Measurements from ENCODE around the gene DNHD1. TPM values are rescaled to one million over a fixed set of nuclear protein-coding genes. Genes with fewer than 3 reads are reported as not detected.
A peak's percentile ranks its signal among the peaks of the same experiment; 100 is the strongest.

Gene DNHD1
- total RNA-seq, 1 donor from 2014 or later: 4.7 TPM

DNA sequence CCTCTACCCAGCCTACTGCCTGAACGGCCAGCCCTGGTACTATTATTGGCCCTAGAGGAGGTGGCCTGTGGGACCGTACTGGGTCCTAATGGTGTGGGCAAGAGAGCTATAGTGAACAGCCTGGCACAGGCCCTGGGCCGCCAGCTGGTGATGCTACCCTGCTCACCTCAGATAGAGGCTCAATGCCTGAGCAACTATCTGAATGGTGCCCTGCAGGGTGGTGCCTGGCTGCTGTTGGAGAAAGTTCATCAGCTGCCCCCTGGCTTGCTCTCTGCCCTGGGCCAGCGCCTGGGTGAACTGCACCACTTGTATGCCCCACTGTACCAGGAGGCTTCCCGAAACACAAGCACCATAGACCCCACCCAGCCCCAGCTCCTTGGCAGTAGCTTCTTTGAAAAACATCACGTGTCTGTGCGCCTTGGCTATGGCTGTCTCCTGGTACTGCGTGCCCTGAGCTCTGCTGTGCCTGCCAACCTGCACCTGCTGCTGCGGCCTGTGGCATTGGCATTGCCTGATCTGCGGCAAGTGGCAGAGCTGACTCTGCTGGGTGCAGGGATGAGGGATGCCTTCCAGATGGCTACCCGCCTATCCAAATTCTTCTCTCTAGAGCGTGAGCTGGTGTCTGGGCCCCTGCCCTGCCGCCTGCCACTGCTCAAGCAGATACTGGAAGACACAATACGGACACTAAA, 49.0 kb downstream of the DNHD1 start:
- H3K4me1 ChIP-seq (ENCODE audit: control insufficient read depth in 3 of 3, insufficient read depth in 3 of 3, low read length in 3 of 3): peaks cover 13 to 27% (median 20%) of the 10 kb centered on the region in 3 donors
- H3K36me3 ChIP-seq (ENCODE audit: control insufficient read depth in 3 of 3, insufficient read depth in 3 of 3, low read length in 3 of 3): peaks cover 8 to 13% (median 11%) of the 10 kb centered on the region in 3 donors
- H3K4me3 ChIP-seq (ENCODE audit: low read length in 3 of 3): peak overlapping the region in 2 of 3 donors; percentile 23 to 29
- H3K27me3 ChIP-seq (ENCODE audit: control insufficient read depth in 3 of 3, insufficient read depth in 3 of 3, low read length in 3 of 3): no peaks in the 10 kb centered on the region
- H3K9me3 ChIP-seq (ENCODE audit: control insufficient read depth in 3 of 3, low read length in 3 of 3): no peaks in the 10 kb centered on the region
- peak overlapping the region; percentile 61 for H3K27ac ChIP-seq (ENCODE audit: low read depth, low read length)
- peak overlapping the region in 1 of 3 donors; percentile 70 for H3K9ac ChIP-seq (ENCODE audit: low read depth in 1 of 3, low read length in 3 of 3)

DNA sequence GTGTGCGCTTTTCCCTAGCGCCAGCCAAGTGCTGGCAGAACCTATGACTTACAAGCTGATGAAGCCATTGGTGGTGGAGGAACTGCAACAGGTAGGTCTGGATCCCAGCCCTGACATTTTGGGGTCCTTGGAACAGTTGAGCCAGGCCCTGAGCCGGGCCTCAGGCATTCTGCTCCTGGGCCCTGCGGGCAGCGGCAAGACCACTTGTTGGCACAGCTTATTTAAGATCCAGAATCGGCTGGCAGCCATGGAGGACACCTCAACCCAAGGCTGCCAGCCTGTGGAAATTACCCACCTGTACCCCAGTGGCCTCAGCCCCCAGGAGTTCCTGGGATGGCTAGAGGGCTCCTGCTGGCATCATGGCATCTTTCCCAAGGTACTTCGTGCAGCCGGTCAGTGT, 49.7 kb downstream of the DNHD1 start:
- H3K36me3 ChIP-seq (ENCODE audit: control insufficient read depth in 3 of 3, insufficient read depth in 3 of 3, low read length in 3 of 3): peaks cover 8 to 13% (median 11%) of the 10 kb centered on the region in 3 donors

DNA sequence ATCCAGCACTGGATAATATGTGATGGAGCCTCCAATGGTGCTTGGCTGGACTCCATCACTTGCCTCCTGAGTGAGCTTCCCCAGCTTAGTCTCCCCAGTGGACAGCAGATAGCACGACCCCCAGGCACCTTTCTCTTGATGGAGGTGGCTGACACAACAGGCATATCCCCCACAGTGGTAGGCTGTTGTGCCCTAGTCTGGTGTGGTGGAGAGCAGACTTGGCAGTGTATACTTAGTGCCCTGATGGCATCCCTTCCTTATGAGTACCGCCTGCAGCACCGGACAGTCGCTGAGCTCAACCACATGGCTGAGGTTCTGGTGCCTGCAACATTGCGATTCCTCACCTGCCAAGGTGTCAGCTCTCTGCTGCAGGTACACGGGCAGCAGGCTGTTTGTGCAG, 50.1 kb downstream of the DNHD1 start:
- no peaks in the 10 kb centered on the region for H3K9me3 ChIP-seq (ENCODE audit: control insufficient read depth in 3 of 3, low read length in 3 of 3)
- no peaks in the 10 kb centered on the region for H3K27me3 ChIP-seq (ENCODE audit: control insufficient read depth in 3 of 3, insufficient read depth in 3 of 3, low read length in 3 of 3)
- H3K4me3 ChIP-seq (ENCODE audit: low read length in 3 of 3): no peak overlapping the region
- H3K9ac ChIP-seq (ENCODE audit: low read depth in 1 of 3, low read length in 3 of 3): no peak overlapping the region
- H3K4me1 ChIP-seq (ENCODE audit: control insufficient read depth in 3 of 3, insufficient read depth in 3 of 3, low read length in 3 of 3): peaks cover 13 to 27% (median 20%) of the 10 kb centered on the region in 3 donors
- H3K27ac ChIP-seq (ENCODE audit: low read depth, low read length): no peak overlapping the region
- H3K36me3 ChIP-seq (ENCODE audit: control insufficient read depth in 3 of 3, insufficient read depth in 3 of 3, low read length in 3 of 3): peaks cover 8 to 13% (median 11%) of the 10 kb centered on the region in 3 donors

More for the DNA sequence above, 49.7 kb downstream of the DNHD1 start:
- Histone ChIP-seq H3K4me1 (ENCODE audit: control insufficient read depth in 3 of 3, insufficient read depth in 3 of 3, low read length in 3 of 3) (peaks cover 13 to 27% (median 20%) of the 10 kb centered on the region in 3 donors), H3K9ac (ENCODE audit: low read depth in 1 of 3, low read length in 3 of 3) (peak overlapping the region in 1 of 3 donors; percentile 70), H3K9me3 (ENCODE audit: control insufficient read depth in 3 of 3, low read length in 3 of 3) (no peaks in the 10 kb centered on the region), H3K4me3 (ENCODE audit: low read length in 3 of 3) (peak overlapping the region in 2 of 3 donors; percentile 23 to 29), H3K27me3 (ENCODE audit: control insufficient read depth in 3 of 3, insufficient read depth in 3 of 3, low read length in 3 of 3) (no peaks in the 10 kb centered on the region), H3K27ac (ENCODE audit: low read depth, low read length) (no peak overlapping the region)

DNA sequence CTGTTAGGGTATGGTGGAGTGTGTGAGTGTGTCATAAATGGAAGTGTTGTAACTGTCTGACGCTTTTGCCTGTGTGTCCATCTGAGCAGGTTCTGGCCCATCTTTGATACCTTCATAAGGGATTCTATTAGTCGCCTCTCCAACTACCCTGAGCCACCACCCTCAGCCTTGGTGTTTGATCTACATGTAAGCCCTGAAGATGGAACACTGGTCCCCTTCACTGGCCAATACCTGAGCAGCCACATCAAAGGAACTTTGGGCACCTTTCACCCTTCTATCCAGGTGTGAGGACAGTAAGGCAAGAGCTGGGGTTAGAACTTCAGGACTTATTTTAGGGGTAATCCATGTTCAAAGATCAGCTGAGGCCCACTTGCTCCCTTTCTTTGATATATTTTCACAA, 51.0 kb downstream of the DNHD1 start:
- Histone ChIP-seq H3K9ac (ENCODE audit: low read depth in 1 of 3, low read length in 3 of 3) (no peak overlapping the region), H3K27me3 (ENCODE audit: control insufficient read depth in 3 of 3, insufficient read depth in 3 of 3, low read length in 3 of 3) (no peaks in the 10 kb centered on the region), H3K36me3 (ENCODE audit: control insufficient read depth in 3 of 3, insufficient read depth in 3 of 3, low read length in 3 of 3) (peaks cover 8 to 13% (median 11%) of the 10 kb centered on the region in 3 donors), H3K4me3 (ENCODE audit: low read length in 3 of 3) (no peak overlapping the region), H3K9me3 (ENCODE audit: control insufficient read depth in 3 of 3, low read length in 3 of 3) (no peaks in the 10 kb centered on the region), H3K4me1 (ENCODE audit: control insufficient read depth in 3 of 3, insufficient read depth in 3 of 3, low read length in 3 of 3) (peaks cover 13 to 27% (median 20%) of the 10 kb centered on the region in 3 donors), H3K27ac (ENCODE audit: low read depth, low read length) (no peak overlapping the region)

DNA sequence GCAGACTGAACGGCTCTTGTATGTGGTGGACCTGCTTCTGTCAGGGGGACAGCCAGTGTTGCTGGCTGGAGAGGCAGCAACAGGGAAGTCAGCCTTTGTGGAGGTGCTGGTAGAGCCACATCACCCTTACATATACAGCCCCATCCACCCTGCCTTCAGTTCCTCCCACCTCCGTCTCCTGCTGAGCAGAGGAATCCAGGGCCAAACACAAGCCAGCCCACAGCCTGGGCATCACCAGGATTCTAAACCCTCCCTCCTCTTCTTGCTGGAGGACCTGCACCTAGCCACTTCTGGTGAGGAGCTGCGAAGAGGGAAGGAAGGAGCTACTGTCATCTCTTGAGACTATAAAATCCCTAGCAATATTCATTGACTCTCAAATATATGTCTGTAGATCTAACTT, 51.6 kb downstream of the DNHD1 start:
- Histone ChIP-seq H3K9me3 (ENCODE audit: control insufficient read depth in 3 of 3, low read length in 3 of 3) (no peaks in the 10 kb centered on the region), H3K9ac (ENCODE audit: low read depth in 1 of 3, low read length in 3 of 3) (no peak overlapping the region), H3K27me3 (ENCODE audit: control insufficient read depth in 3 of 3, insufficient read depth in 3 of 3, low read length in 3 of 3) (no peaks in the 10 kb centered on the region), H3K4me3 (ENCODE audit: low read length in 3 of 3) (no peak overlapping the region), H3K27ac (ENCODE audit: low read depth, low read length) (no peak overlapping the region), H3K4me1 (ENCODE audit: control insufficient read depth in 3 of 3, insufficient read depth in 3 of 3, low read length in 3 of 3) (peaks cover 13 to 27% (median 20%) of the 10 kb centered on the region in 3 donors), H3K36me3 (ENCODE audit: control insufficient read depth in 3 of 3, insufficient read depth in 3 of 3, low read length in 3 of 3) (peaks cover 8 to 13% (median 11%) of the 10 kb centered on the region in 3 donors)

DNA sequence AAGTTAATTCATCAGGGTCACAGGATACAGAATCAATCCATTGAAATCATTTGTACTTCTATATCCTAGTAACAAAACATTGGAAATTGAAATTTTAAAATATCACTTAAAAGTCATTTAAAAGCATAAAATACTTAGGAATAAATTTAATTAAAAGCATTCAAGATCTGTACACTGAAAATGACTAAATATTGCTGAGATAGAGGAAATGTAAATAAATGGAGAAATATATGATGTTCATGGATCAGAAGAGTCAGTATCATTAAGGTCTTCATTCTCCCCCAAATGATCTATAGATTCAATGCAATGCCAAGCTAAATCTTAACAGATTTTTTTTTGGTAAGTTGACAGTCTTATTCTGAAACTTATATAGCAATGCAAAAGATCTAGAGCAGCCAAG, 56.6 kb downstream of the DNHD1 start:
- Histone ChIP-seq H3K9me3 (ENCODE audit: control insufficient read depth in 3 of 3, low read length in 3 of 3) (no peaks in the 10 kb centered on the region), H3K27me3 (ENCODE audit: control insufficient read depth in 3 of 3, insufficient read depth in 3 of 3, low read length in 3 of 3) (no peaks in the 10 kb centered on the region), H3K4me1 (ENCODE audit: control insufficient read depth in 3 of 3, insufficient read depth in 3 of 3, low read length in 3 of 3) (peaks cover 0 to 9% (median 6%) of the 10 kb centered on the region in 3 donors), H3K9ac (ENCODE audit: low read depth in 1 of 3, low read length in 3 of 3) (no peak overlapping the region), H3K27ac (ENCODE audit: low read depth, low read length) (no peak overlapping the region), H3K36me3 (ENCODE audit: control insufficient read depth in 3 of 3, insufficient read depth in 3 of 3, low read length in 3 of 3) (peaks cover 0 to 3% (median 0%) of the 10 kb centered on the region in 3 donors), H3K4me3 (ENCODE audit: low read length in 3 of 3) (no peak overlapping the region)

DNA sequence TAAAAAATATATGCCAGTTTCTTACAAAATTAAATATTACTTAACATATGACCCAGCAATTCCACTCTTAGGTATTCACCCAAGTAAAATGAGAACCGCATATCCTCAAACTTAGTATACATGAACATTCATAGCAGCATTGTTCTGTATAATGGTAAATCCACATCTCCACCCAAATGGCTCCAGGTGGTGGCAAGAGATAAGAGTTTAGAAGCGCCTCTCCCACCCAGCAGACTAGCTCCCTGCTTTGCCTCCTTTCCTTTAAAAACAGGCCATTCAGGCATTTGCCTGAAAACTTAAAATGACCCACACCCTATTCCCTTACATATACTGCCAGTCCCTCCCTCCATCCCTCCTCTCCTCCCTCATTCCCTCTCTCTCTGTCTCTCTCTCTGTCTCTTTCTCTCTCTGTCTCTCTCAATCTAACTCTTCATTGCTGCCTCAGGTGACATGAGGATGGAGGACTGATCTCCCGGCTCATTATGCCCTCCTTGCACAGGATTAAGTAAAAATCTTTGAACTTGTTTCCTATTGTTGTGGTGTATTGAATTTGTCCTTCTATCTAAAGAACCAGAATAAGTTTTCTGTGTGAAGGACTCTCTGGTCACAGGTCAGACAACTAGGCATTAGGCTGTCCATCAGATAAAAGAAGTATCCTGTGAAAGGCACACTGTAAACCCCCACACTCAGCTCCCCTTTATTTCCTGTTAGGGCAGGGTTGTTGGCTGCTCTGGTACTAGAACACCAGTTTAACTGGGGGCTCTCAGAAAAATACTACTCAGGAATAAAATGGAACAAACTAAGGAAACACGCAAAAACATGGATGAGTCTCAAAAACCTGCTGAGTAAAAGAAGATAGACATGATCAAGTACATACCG, 58.0 kb downstream of the DNHD1 start:
- H3K9me3 ChIP-seq (ENCODE audit: control insufficient read depth in 3 of 3, low read length in 3 of 3): no peaks in the 10 kb centered on the region
- no peak overlapping the region for H3K4me3 ChIP-seq (ENCODE audit: low read length in 3 of 3)
- no peak overlapping the region for H3K27ac ChIP-seq (ENCODE audit: low read depth, low read length)
- no peaks in the 10 kb centered on the region for H3K27me3 ChIP-seq (ENCODE audit: control insufficient read depth in 3 of 3, insufficient read depth in 3 of 3, low read length in 3 of 3)
- H3K36me3 ChIP-seq (ENCODE audit: control insufficient read depth in 3 of 3, insufficient read depth in 3 of 3, low read length in 3 of 3): peaks cover 0 to 3% (median 0%) of the 10 kb centered on the region in 3 donors
- H3K9ac ChIP-seq (ENCODE audit: low read depth in 1 of 3, low read length in 3 of 3): no peak overlapping the region
- peaks cover 7 to 21% (median 16%) of the 10 kb centered on the region in 3 donors for H3K4me1 ChIP-seq (ENCODE audit: control insufficient read depth in 3 of 3, insufficient read depth in 3 of 3, low read length in 3 of 3)

DNA sequence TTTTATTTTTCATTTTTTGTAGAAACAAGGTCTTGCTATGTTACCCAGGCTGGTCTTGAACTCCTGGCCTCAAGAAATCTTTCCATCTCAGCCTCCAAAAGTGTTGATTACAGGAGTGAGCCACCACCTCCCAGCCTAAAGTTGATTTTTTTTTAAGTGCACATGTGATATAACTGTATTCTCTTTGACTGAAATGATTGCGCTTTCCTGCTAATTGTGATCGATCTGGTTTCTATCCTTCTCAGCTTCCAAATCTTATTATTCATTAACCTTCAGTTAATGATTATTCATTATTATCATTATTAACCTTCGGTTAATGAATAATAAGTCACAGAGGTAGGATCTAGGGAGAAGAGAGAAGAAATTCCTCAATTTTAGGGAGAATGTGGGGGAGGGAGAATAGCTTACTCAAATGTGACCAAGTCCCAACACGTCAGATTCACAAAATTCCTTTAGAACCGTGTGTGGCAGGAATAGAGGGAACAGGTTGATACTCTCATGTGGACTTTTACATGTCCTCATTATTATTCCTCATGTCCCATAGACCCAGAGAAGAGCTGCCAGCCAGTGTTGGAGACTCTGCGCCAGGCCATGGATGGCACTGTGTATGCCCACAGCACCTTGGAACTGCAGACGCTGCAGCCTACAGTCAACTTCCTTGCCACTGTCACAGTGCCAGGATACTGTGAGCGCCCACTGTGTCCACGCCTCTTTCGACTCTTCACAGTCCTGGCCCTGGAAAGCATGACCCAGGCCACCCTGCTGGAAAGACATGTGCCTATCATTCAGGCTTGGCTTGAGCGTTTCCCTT, 59.3 kb downstream of the DNHD1 start:
- Histone ChIP-seq H3K9ac (ENCODE audit: low read depth in 1 of 3, low read length in 3 of 3) (no peak overlapping the region), H3K27ac (ENCODE audit: low read depth, low read length) (no peak overlapping the region), H3K4me1 (ENCODE audit: control insufficient read depth in 3 of 3, insufficient read depth in 3 of 3, low read length in 3 of 3) (peaks cover 7 to 25% (median 16%) of the 10 kb centered on the region in 3 donors), H3K36me3 (ENCODE audit: control insufficient read depth in 3 of 3, insufficient read depth in 3 of 3, low read length in 3 of 3) (peaks cover 0 to 3% (median 0%) of the 10 kb centered on the region in 3 donors), H3K4me3 (ENCODE audit: low read length in 3 of 3) (no peak overlapping the region), H3K27me3 (ENCODE audit: control insufficient read depth in 3 of 3, insufficient read depth in 3 of 3, low read length in 3 of 3) (no peaks in the 10 kb centered on the region), H3K9me3 (ENCODE audit: control insufficient read depth in 3 of 3, low read length in 3 of 3) (no peaks in the 10 kb centered on the region)

DNA sequence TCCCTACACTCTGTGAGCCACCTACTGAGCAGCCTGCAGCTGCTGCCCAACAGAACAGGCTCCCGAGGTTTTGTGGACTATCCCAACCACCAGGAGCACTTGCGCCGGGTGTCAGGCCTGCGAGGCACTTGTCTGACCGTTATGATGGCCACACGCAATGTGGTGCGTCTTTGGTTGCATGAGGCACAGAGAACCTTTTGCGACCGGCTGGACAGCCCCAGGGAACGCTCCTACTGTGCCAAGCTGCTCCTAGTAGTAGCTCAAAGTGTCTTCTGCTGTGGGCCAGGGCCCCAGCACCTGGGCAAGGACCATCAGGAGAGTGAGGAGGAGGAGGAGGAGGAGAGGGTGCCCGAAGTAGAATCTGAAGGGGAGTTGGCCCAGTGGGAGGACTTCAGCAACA, 60.0 kb downstream of the DNHD1 start:
- Histone ChIP-seq H3K27ac (ENCODE audit: low read depth, low read length) (no peak overlapping the region), H3K9me3 (ENCODE audit: control insufficient read depth in 3 of 3, low read length in 3 of 3) (no peaks in the 10 kb centered on the region)

More for the DNA sequence above, 60.0 kb downstream of the DNHD1 start:
- H3K27me3 ChIP-seq (ENCODE audit: control insufficient read depth in 3 of 3, insufficient read depth in 3 of 3, low read length in 3 of 3): no peaks in the 10 kb centered on the region
- H3K9ac ChIP-seq (ENCODE audit: low read depth in 1 of 3, low read length in 3 of 3): no peak overlapping the region
- H3K4me3 ChIP-seq (ENCODE audit: low read length in 3 of 3): no peak overlapping the region
- peaks cover 0 to 3% (median 0%) of the 10 kb centered on the region in 3 donors for H3K36me3 ChIP-seq (ENCODE audit: control insufficient read depth in 3 of 3, insufficient read depth in 3 of 3, low read length in 3 of 3)
- H3K4me1 ChIP-seq (ENCODE audit: control insufficient read depth in 3 of 3, insufficient read depth in 3 of 3, low read length in 3 of 3): peaks cover 7 to 25% (median 16%) of the 10 kb centered on the region in 3 donors
